Measurements from ENCODE around the gene ANKRD53. TPM values are rescaled to one million over a fixed set of nuclear protein-coding genes. Genes with fewer than 3 reads are reported as not detected.
A peak's percentile ranks its signal among the peaks of the same experiment; 100 is the strongest.

Gene ANKRD53
- total RNA-seq, 1 experiment from 2014 or later = not detected

DNA sequence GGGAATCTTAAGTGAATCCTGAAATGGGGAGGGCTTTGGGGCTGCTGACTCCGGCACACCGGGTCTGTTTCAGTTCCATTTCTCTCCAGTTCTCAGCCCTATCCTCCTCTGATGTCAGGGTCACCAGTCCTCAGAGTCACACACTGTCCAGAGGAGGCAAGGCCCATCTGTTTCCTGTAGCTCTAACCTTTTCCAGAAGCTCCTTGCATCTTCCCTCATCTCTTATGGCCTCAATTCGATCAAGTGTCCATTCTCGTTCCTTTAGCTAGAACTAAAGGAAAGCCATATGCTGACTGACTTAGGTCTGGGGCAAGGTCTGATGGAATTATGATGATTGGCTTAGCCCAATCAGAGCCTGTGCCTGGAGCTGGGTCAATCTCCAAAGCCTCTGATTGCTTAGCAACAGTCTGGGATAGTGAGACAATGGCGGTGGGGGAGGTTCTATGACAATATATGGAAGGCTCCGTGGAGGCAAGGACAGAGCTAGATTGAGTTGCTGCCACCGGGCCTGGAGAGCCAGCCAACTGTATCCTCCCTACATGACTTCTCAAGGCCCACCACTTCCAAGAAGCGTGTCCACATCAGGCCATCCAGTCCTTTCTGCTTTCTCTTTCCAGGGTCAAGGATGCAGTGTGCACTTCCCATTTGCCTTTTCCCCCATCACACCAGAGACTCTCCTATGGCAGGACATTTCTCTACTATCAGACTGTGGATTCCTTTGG lies 5.2 kb downstream of the ANKRD53 start:
- H3K36me3 ChIP-seq (ENCODE audit: insufficient read depth, low read length) = peaks cover 21% of the 10 kb centered on the region
- H3K9me2 ChIP-seq (replicated peaks; ENCODE audit: insufficient read depth, low read length) = no peaks in the 10 kb centered on the region
- no peak overlapping the region for H3K9ac ChIP-seq (ENCODE audit: low read length)
- H3K4me3 ChIP-seq (ENCODE audit: low read length) = no peak overlapping the region
- no peak for DNase-seq
- H3K4me1 ChIP-seq (ENCODE audit: low read length) = peaks cover 6% of the 10 kb centered on the region; the same call in 1 of the 2 replicates
- H3K4me2 ChIP-seq (ENCODE audit: low read depth, low read length, poor library complexity, severe bottlenecking) = no peak overlapping the region
- no peaks in the 10 kb centered on the region for H3K9me3 ChIP-seq (ENCODE audit: low read length)
- H4K20me1 ChIP-seq (ENCODE audit: insufficient read depth, low read depth, low read length) = no peaks in the 10 kb centered on the region
- no peak overlapping the region for H3K27ac ChIP-seq (ENCODE audit: low read length)
- no peaks in the 10 kb centered on the region for H3K79me2 ChIP-seq (ENCODE audit: low read length)
- H3K27me3 ChIP-seq (ENCODE audit: low read length) = no peaks in the 10 kb centered on the region
- H2AFZ ChIP-seq (ENCODE audit: low read length) = no peak overlapping the region

DNA sequence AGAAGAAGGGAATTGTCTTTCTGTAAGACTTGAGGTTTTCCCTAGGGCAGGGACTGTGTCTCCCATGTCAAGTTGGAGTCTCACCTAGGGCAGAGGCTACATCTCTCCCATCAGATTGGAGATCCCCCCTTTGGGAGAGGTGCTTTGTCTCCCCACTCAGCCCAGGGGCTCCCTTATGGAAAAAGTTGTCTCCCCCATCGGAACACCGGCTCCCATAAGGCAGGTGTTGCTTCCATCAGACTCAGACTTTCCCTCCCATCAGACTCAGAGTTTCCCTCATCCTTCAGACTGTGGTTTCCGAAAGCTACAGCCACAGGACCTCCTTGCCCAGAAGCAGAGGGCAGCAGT lies 5.8 kb downstream of the ANKRD53 start:
- H3K9me2 ChIP-seq (replicated peaks; ENCODE audit: insufficient read depth, low read length) = no peaks in the 10 kb centered on the region
- no peaks in the 10 kb centered on the region for H4K20me1 ChIP-seq (ENCODE audit: insufficient read depth, low read depth, low read length)
- peak overlapping the region; percentile 42; the same call in 1 of the 2 replicates for H3K9ac ChIP-seq (ENCODE audit: low read length)
- H3K9me3 ChIP-seq (ENCODE audit: low read length) = no peaks in the 10 kb centered on the region
- peaks cover 6% of the 10 kb centered on the region; the same call in 1 of the 2 replicates for H3K4me1 ChIP-seq (ENCODE audit: low read length)
- H3K36me3 ChIP-seq (ENCODE audit: insufficient read depth, low read length) = peaks cover 23% of the 10 kb centered on the region
- no peaks in the 10 kb centered on the region for H3K79me2 ChIP-seq (ENCODE audit: low read length)
- no peak overlapping the region for H2AFZ ChIP-seq (ENCODE audit: low read length)
- H3K27ac ChIP-seq (ENCODE audit: low read length) = no peak overlapping the region
- no peak overlapping the region for H3K4me3 ChIP-seq (ENCODE audit: low read length)
- no peaks in the 10 kb centered on the region for H3K27me3 ChIP-seq (ENCODE audit: low read length)
- DNase-seq = no peak
- no peak overlapping the region for H3K4me2 ChIP-seq (ENCODE audit: low read depth, low read length, poor library complexity, severe bottlenecking)

DNA sequence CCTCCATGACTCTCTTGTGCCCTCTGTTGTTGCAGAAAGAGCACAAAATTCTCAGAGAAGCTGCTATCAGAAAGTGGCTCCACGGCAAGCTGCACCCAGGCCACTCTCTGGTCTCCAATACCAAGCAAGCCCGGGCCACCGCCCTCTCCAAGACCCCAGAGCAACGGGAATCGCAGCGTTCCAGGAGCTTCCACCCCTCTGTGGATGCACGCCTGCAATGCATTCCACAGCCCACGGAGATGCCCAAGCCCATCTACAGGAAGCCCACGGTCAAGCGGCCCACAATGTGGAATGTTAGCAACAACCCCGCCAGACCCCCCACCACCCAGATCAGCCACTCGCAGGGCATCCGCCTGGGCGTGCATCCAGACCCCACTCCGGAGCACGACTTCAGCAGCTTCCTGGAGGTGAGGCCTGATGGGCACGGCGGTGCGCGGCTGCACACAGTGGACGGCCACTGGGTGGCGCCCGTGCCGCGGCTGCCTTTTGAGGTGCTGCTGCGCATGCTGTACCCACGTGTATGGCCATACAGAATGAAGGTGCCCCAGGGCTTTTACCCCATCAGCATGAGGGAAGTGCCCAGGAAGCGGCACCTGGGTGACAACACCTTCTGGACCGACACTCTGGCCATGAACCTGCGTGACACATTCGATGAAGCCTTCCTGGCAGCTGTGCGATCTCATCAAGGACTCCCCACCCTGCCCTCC lies 6.3 kb downstream of the ANKRD53 start:
- Histone ChIP-seq H2AFZ (ENCODE audit: low read length) (no peak overlapping the region), H3K27ac (ENCODE audit: low read length) (no peak overlapping the region), H3K4me2 (ENCODE audit: low read depth, low read length, poor library complexity, severe bottlenecking) (no peak overlapping the region)

DNA sequence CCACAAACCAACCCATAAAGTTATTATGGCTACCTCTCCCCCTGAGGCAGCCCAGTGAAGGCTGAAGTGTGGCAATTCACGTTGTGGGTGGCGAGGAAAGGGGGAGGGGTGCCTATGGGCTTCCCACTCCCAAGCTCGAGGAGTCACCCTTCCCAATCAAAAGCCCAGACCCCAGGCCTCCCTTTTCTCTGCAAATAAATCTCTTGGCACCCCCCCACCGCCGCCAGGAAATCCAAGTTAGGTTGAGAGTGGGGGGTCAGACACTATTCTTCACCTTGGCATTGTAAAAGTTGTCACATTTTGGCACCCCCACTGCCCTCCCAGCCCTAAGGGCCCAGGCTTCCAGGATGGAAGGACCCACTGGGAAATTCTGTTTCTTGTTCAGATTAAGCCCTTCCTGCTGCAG lies 6.9 kb downstream of the ANKRD53 start:
- no peak overlapping the region for H2AFZ ChIP-seq (ENCODE audit: low read length)
- no peak for DNase-seq
- H3K79me2 ChIP-seq (ENCODE audit: low read length) = peaks cover 4% of the 10 kb centered on the region; the same call in 1 of the 2 replicates
- peaks cover 6% of the 10 kb centered on the region; the same call in 1 of the 2 replicates for H3K4me1 ChIP-seq (ENCODE audit: low read length)
- no peak overlapping the region for H3K27ac ChIP-seq (ENCODE audit: low read length)
- no peaks in the 10 kb centered on the region for H3K9me2 ChIP-seq (replicated peaks; ENCODE audit: insufficient read depth, low read length)
- H3K4me3 ChIP-seq (ENCODE audit: low read length) = no peak overlapping the region
- no peak overlapping the region for H3K9ac ChIP-seq (ENCODE audit: low read length)
- H3K4me2 ChIP-seq (ENCODE audit: low read depth, low read length, poor library complexity, severe bottlenecking) = no peak overlapping the region
- no peaks in the 10 kb centered on the region for H4K20me1 ChIP-seq (ENCODE audit: insufficient read depth, low read depth, low read length)
- no peaks in the 10 kb centered on the region for H3K27me3 ChIP-seq (ENCODE audit: low read length)
- H3K36me3 ChIP-seq (ENCODE audit: insufficient read depth, low read length) = peaks cover 27% of the 10 kb centered on the region
- H3K9me3 ChIP-seq (ENCODE audit: low read length) = no peaks in the 10 kb centered on the region

More for the DNA sequence above, 6.3 kb downstream of the ANKRD53 start:
- Histone ChIP-seq H3K36me3 (ENCODE audit: insufficient read depth, low read length) (peaks cover 27% of the 10 kb centered on the region), H4K20me1 (ENCODE audit: insufficient read depth, low read depth, low read length) (no peaks in the 10 kb centered on the region), H3K9me2 (replicated peaks; ENCODE audit: insufficient read depth, low read length) (no peaks in the 10 kb centered on the region), H3K4me3 (ENCODE audit: low read length) (no peak overlapping the region), H3K9ac (ENCODE audit: low read length) (peak overlapping the region; percentile 42; the same call in 1 of the 2 replicates), H3K27me3 (ENCODE audit: low read length) (no peaks in the 10 kb centered on the region), H3K79me2 (ENCODE audit: low read length) (no peaks in the 10 kb centered on the region; the same call in 1 of the 2 replicates), H3K9me3 (ENCODE audit: low read length) (no peaks in the 10 kb centered on the region), H3K4me1 (ENCODE audit: low read length) (peaks cover 6% of the 10 kb centered on the region; the same call in 1 of the 2 replicates)
- peak; percentile 95 for DNase-seq

DNA sequence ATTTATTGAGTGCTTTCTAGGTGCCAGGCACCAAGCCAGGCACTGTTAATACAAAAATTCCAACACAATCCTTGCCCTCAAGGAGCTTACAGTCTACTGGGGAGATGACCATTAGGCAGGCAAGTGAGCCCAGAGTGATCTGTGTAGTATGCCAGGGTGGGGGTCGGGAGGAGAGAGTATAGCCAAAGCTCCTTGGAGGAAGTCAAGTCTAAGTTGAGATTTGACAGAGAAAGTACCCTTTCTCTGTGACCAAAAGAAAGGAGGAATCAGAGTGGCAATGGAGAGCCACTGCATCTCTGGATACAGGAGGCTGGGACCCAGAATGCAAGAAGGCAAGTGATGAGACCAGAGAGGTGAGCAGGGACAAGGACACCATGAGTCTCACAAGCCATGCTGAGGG lies 7.5 kb downstream of the ANKRD53 start:
- no peaks in the 10 kb centered on the region for H3K9me2 ChIP-seq (replicated peaks; ENCODE audit: insufficient read depth, low read length)
- no peaks in the 10 kb centered on the region for H4K20me1 ChIP-seq (ENCODE audit: insufficient read depth, low read depth, low read length)
- H3K4me2 ChIP-seq (ENCODE audit: low read depth, low read length, poor library complexity, severe bottlenecking) = no peak overlapping the region
- no peak overlapping the region for H2AFZ ChIP-seq (ENCODE audit: low read length)
- peaks cover 30% of the 10 kb centered on the region for H3K36me3 ChIP-seq (ENCODE audit: insufficient read depth, low read length)
- no peaks in the 10 kb centered on the region for H3K27me3 ChIP-seq (ENCODE audit: low read length)
- H3K9ac ChIP-seq (ENCODE audit: low read length) = no peak overlapping the region
- H3K9me3 ChIP-seq (ENCODE audit: low read length) = no peaks in the 10 kb centered on the region
- DNase-seq = no peak
- H3K4me3 ChIP-seq (ENCODE audit: low read length) = no peak overlapping the region
- H3K27ac ChIP-seq (ENCODE audit: low read length) = no peak overlapping the region
- peaks cover 11% of the 10 kb centered on the region for H3K79me2 ChIP-seq (ENCODE audit: low read length)
- peaks cover 6% of the 10 kb centered on the region; the same call in 1 of the 2 replicates for H3K4me1 ChIP-seq (ENCODE audit: low read length)

DNA sequence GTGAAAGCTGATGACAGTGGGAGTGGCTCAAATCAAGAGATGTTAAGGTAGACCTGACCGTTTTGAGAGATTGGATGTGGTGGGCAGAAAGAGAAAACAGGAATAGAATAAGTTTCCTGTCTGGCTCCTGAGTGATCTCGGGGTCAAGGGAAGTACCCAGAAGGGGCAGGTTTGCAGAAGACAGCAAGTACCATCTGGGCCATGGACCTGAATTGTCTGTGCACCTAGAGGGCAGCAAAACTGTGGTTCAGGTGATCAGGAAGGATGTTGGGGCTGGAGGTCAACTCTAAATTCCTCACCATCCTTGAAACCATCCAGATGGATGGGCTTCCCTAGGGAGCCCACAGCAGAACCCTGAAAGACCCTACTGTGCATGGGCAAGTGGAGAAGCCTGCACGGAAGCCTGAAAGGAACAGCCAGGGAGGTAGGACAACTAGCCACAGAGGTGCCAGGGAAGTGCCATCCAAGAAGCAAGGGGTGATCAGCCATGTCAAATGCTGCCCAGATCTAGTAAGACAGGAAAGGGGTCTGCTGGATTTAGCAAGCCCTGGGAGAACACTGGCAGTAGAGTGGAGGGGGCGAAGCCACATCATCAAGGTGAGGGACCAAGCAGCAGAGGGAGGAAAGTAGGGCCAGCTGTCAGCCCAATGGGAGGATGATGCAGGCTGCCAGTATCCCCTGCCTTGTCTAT lies 8.2 kb downstream of the ANKRD53 start:
- no peak overlapping the region for H2AFZ ChIP-seq (ENCODE audit: low read length)
- peaks cover 35% of the 10 kb centered on the region for H3K36me3 ChIP-seq (ENCODE audit: insufficient read depth, low read length)
- no peaks in the 10 kb centered on the region for H3K9me2 ChIP-seq (replicated peaks; ENCODE audit: insufficient read depth, low read length)
- no peak overlapping the region for H3K4me3 ChIP-seq (ENCODE audit: low read length)
- no peak overlapping the region for H3K4me2 ChIP-seq (ENCODE audit: low read depth, low read length, poor library complexity, severe bottlenecking)
- no peak overlapping the region for H3K9ac ChIP-seq (ENCODE audit: low read length)
- no peak for DNase-seq
- no peaks in the 10 kb centered on the region for H4K20me1 ChIP-seq (ENCODE audit: insufficient read depth, low read depth, low read length)
- H3K4me1 ChIP-seq (ENCODE audit: low read length) = peaks cover 6% of the 10 kb centered on the region; the same call in 1 of the 2 replicates
- H3K27me3 ChIP-seq (ENCODE audit: low read length) = no peaks in the 10 kb centered on the region
- H3K27ac ChIP-seq (ENCODE audit: low read length) = no peak overlapping the region
- peaks cover 17% of the 10 kb centered on the region for H3K79me2 ChIP-seq (ENCODE audit: low read length)
- H3K9me3 ChIP-seq (ENCODE audit: low read length) = no peaks in the 10 kb centered on the region

DNA sequence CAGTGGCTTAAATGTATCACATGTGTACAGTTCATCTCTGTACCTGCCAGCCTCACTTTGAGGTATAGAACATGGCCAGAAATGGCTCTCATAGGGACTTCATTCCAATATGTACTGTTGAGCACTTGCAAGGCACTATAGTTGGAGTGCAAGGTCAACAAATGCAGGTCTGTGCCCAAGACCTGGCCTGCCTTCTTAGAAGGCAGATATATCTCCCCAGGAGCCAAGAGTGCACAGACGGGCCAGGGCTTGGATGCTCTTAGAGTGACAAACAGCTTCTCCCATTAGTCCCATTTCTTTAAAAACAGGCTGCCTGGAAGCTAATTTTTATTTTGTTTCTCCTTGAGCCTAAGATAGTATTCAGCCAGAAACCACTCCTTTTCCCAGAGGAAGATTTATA lies 9.0 kb downstream of the ANKRD53 start:
- Histone ChIP-seq H2AFZ (ENCODE audit: low read length) (no peak overlapping the region), H3K36me3 (ENCODE audit: insufficient read depth, low read length) (peaks cover 38% of the 10 kb centered on the region), H3K27me3 (ENCODE audit: low read length) (no peaks in the 10 kb centered on the region), H3K9me2 (replicated peaks; ENCODE audit: insufficient read depth, low read length) (no peaks in the 10 kb centered on the region), H3K79me2 (ENCODE audit: low read length) (peaks cover 25% of the 10 kb centered on the region), H3K4me1 (ENCODE audit: low read length) (peaks cover 6% of the 10 kb centered on the region; the same call in 1 of the 2 replicates), H3K9me3 (ENCODE audit: low read length) (no peaks in the 10 kb centered on the region), H3K27ac (ENCODE audit: low read length) (no peak overlapping the region), H3K4me2 (ENCODE audit: low read depth, low read length, poor library complexity, severe bottlenecking) (no peak overlapping the region), H4K20me1 (ENCODE audit: insufficient read depth, low read depth, low read length) (no peaks in the 10 kb centered on the region), H3K4me3 (ENCODE audit: low read length) (no peak overlapping the region), H3K9ac (ENCODE audit: low read length) (no peak overlapping the region)
- DNase-seq = no peak

DNA sequence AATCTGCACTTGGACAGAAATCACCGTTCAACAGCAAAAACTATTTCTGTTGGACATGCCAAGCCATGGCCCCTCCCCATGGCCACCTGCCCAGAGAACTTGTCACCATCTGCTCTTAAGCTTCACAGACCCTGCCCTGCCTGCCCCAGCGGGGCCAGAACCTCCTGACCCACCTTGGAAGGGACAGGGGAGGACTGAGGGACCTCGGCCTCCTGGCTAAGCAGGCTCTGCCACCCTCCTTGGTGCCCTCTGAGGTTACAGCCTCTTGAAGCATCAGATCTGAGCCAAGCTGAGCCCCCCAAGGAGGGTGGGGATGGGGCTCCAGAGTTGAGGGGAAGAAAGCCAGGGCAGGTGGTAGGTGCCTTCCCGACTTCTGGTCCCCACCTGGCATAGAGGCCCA lies 9.7 kb downstream of the ANKRD53 start:
- Histone ChIP-seq H3K4me2 (ENCODE audit: low read depth, low read length, poor library complexity, severe bottlenecking) (no peak overlapping the region), H3K36me3 (ENCODE audit: insufficient read depth, low read length) (peaks cover 43% of the 10 kb centered on the region)

More for the DNA sequence above, 9.7 kb downstream of the ANKRD53 start:
- Histone ChIP-seq H3K9me2 (replicated peaks; ENCODE audit: insufficient read depth, low read length) (no peaks in the 10 kb centered on the region), H4K20me1 (ENCODE audit: insufficient read depth, low read depth, low read length) (peaks cover 5% of the 10 kb centered on the region), H3K9me3 (ENCODE audit: low read length) (no peaks in the 10 kb centered on the region), H3K27ac (ENCODE audit: low read length) (no peak overlapping the region), H3K9ac (ENCODE audit: low read length) (no peak overlapping the region), H3K4me3 (ENCODE audit: low read length) (no peak overlapping the region), H3K79me2 (ENCODE audit: low read length) (peaks cover 32% of the 10 kb centered on the region), H2AFZ (ENCODE audit: low read length) (no peak overlapping the region), H3K27me3 (ENCODE audit: low read length) (no peaks in the 10 kb centered on the region), H3K4me1 (ENCODE audit: low read length) (peaks cover 12% of the 10 kb centered on the region)
- no peak for DNase-seq

Data from Karpas-422 (cell line).